ENCODE measurements around the gene GSAP. TPM values are rescaled to one million over a fixed set of nuclear protein-coding genes. Genes with fewer than 3 reads are reported as not detected.

GSAP gene
- total and polyA plus RNA-seq, 2 donors (not counting 3 experiments of a cell fraction or from before 2014, with no cell fraction given), result 2.3 to 5.8 TPM

- no peak overlapping the region for H3K4me2 ChIP-seq (ENCODE audit: insufficient read depth, low read length)
- H4K20me1 ChIP-seq (replicated peaks; ENCODE audit: control insufficient read depth, extremely low read depth, insufficient read depth, low read length), result no peaks in the 10 kb centered on the region
- H3K4me1 ChIP-seq (ENCODE audit: control insufficient read depth, extremely low read depth, insufficient read depth, low read length), result peaks cover 21% of the 10 kb centered on the region
- intact Hi-C loops (cut with micrococcal nuclease) (no loop called here), dilution Hi-C loops (cut with MboI; ENCODE audit: extremely low pct_ligation_motif_present, low sequenced_read_pairs) (no loop called here)
- no peak for DNase-seq (ENCODE audit: low read depth, low spot score)
- no peak for TF ChIP-seq GATA2 (IDR thresholded peaks at IDR 0.05; ENCODE audit: insufficient read depth, insufficient read length, low read depth, low read length)
- no peak for TF ChIP-seq JUN (IDR thresholded peaks at IDR 0.05; ENCODE audit: borderline replicate concordance, insufficient read depth, insufficient read length, low read depth)
- TF ChIP-seq POLR2A (IDR thresholded peaks at IDR 0.05; ENCODE audit: low read depth, low read length), result no peak
- no peak for TF ChIP-seq FOS (IDR thresholded peaks at IDR 0.05; ENCODE audit: borderline replicate concordance, insufficient read depth, low read length)
- TF ChIP-seq EZH2 (IDR thresholded peaks at IDR 0.05; ENCODE audit: borderline replicate concordance, low read depth, low read length, severe bottlenecking), result no peak
- BruUV-seq (replicated peaks), result no TSS peak
- ChIA-PET CTCF (interaction anchor here (1.4 kb wide), 1 partner anchor 8 kb away, joined by 5 read pairs; no protein-coding TSS in a partner anchor), POLR2A (no interaction called here)
- H3K4me3 ChIP-seq (replicated peaks in 1 of 3; ENCODE audit: insufficient read depth in 1 of 3, low read depth in 1 of 3, low read length in 3 of 3), result no peak overlapping the region
- H3K36me3 ChIP-seq (ENCODE audit: control insufficient read depth in 2 of 2, extremely low read depth in 1 of 2, insufficient read depth in 2 of 2, low read length in 2 of 2), result no peaks in the 10 kb centered on the region
- H3K27ac ChIP-seq (ENCODE audit: insufficient read depth, low read depth, low read length), result no peak overlapping the region
- no peak for FAIRE-seq
- no peak overlapping the region for H2AFZ ChIP-seq (ENCODE audit: low read depth, low read length)
- no peaks in the 10 kb centered on the region for H3K9me1 ChIP-seq (replicated peaks; ENCODE audit: control insufficient read depth, extremely low read depth, insufficient read depth, low read length)
- no peaks in the 10 kb centered on the region for H3K9me3 ChIP-seq (replicated peaks; ENCODE audit: control insufficient read depth, insufficient read depth, low read length)
- H3K9ac ChIP-seq (replicated peaks; ENCODE audit: extremely low read depth, insufficient read depth, low read length), result no peak overlapping the region
- H3K79me2 ChIP-seq (ENCODE audit: control insufficient read depth, insufficient read depth, low read length), result no peaks in the 10 kb centered on the region
- no peaks in the 10 kb centered on the region for H3K27me3 ChIP-seq (ENCODE audit: control insufficient read depth in 2 of 2, insufficient read depth in 2 of 2, low read length in 2 of 2)
These were observed 14.8 kb upstream of the GSAP start for GRCh38 chr7:77430927-77431326.

- H3K4me3 ChIP-seq (replicated peaks in 1 of 3; ENCODE audit: insufficient read depth in 1 of 3, low read depth in 1 of 3, low read length in 3 of 3), result no peak overlapping the region
- H4K20me1 ChIP-seq (replicated peaks; ENCODE audit: control insufficient read depth, extremely low read depth, insufficient read depth, low read length), result no peaks in the 10 kb centered on the region
- H3K79me2 ChIP-seq (ENCODE audit: control insufficient read depth, insufficient read depth, low read length), result no peaks in the 10 kb centered on the region
- dilution Hi-C loops (cut with MboI; ENCODE audit: extremely low pct_ligation_motif_present, low sequenced_read_pairs), result no loop called here
- H3K9ac ChIP-seq (replicated peaks; ENCODE audit: extremely low read depth, insufficient read depth, low read length), result no peak overlapping the region
- H2AFZ ChIP-seq (ENCODE audit: low read depth, low read length), result peak overlapping the region; percentile 70
- no peaks in the 10 kb centered on the region for H3K9me1 ChIP-seq (replicated peaks; ENCODE audit: control insufficient read depth, extremely low read depth, insufficient read depth, low read length)
- ChIA-PET POLR2A (no interaction called here), CTCF (interaction anchor here (1.0 to 2.7 kb wide), 7 partner anchors 10 to 97 kb away, joined by 3 to 10 read pairs (median 5); partner anchors contain the start of gene GSAP)
- intact Hi-C loops (cut with micrococcal nuclease), result loop anchor here (5.0 kb wide), 1 partner anchor 108 kb away; the partner anchor contains the start of gene PTPN12
- no peaks in the 10 kb centered on the region for H3K9me3 ChIP-seq (replicated peaks; ENCODE audit: control insufficient read depth, insufficient read depth, low read length)
- no peaks in the 10 kb centered on the region for H3K27me3 ChIP-seq (ENCODE audit: control insufficient read depth in 2 of 2, insufficient read depth in 2 of 2, low read length in 2 of 2)
- DNase-seq (ENCODE audit: low read depth, low spot score) (no peak), FAIRE-seq (no peak)
- H3K4me2 ChIP-seq (ENCODE audit: insufficient read depth, low read length), result no peak overlapping the region
- H3K36me3 ChIP-seq (ENCODE audit: control insufficient read depth in 2 of 2, extremely low read depth in 1 of 2, insufficient read depth in 2 of 2, low read length in 2 of 2), result no peaks in the 10 kb centered on the region
- no TSS peak for BruUV-seq (replicated peaks)
- peak overlapping the region; percentile 53 for H3K27ac ChIP-seq (ENCODE audit: insufficient read depth, low read depth, low read length)
- TF ChIP-seq POLR2AphosphoS5 (IDR thresholded peaks at IDR 0.05; ENCODE audit: insufficient read depth, low read depth, low read length), result no peak
- H3K4me1 ChIP-seq (ENCODE audit: control insufficient read depth, extremely low read depth, insufficient read depth, low read length), result peaks cover 21% of the 10 kb centered on the region
These were observed 12.7 kb upstream of the GSAP start for GRCh38 chr7:77428777-77429231.

Measured in endothelial cell of umbilical vein (primary cell).